ENCODE measurements around the gene CXCL10.
A peak's percentile ranks its signal among the peaks of the same experiment; 100 is the strongest.

Gene CXCL10

GRCh38 chr4:76010576-76010975, 12.7 kb downstream of the CXCL10 start:
- H3K27ac ChIP-seq, result no peak overlapping the region
- TF ChIP-seq ZFX (IDR thresholded peaks at IDR 0.05) (no peak), CTCF (conservative IDR thresholded peaks at IDR 0.05) (no peak)

GRCh38 chr4:76009311-76009710, 14.0 kb downstream of the CXCL10 start:
- no peak for TF ChIP-seq ZFX (IDR thresholded peaks at IDR 0.05)
- TF ChIP-seq CTCF (conservative IDR thresholded peaks at IDR 0.05), result no peak
- H3K27ac ChIP-seq, result no peak overlapping the region

- TF ChIP-seq ZFX (IDR thresholded peaks at IDR 0.05), result no peak
- TF ChIP-seq CTCF (conservative IDR thresholded peaks at IDR 0.05), result no peak
- H3K27ac ChIP-seq, result no peak within 1 kb of the TSS
Observed at GRCh38 chr4:76007089-76007862, 16.0 kb downstream of the CXCL10 start, which contains the start of gene CXCL9. Gene CXCL9 (minus strand): TSS chr4:76007509. CDS start chr4:76007449, 60 bp downstream.

GRCh38 chr4:76003620-76004019, 19.7 kb downstream of the CXCL10 start:
- no peak overlapping the region for H3K27ac ChIP-seq
- TF ChIP-seq ZFX (IDR thresholded peaks at IDR 0.05) (no peak), CTCF (conservative IDR thresholded peaks at IDR 0.05) (no peak)

GRCh38 chr4:76003035-76003434, 20.3 kb downstream of the CXCL10 start:
- peak overlapping the region; percentile 29; the same call in 1 of the 2 replicates for H3K27ac ChIP-seq
- no peak for TF ChIP-seq CTCF (conservative IDR thresholded peaks at IDR 0.05)
- no peak for TF ChIP-seq ZFX (IDR thresholded peaks at IDR 0.05)

- no peak overlapping the region; the same call in 1 of the 2 replicates for H3K27ac ChIP-seq
- no peak for TF ChIP-seq CTCF (conservative IDR thresholded peaks at IDR 0.05)
- TF ChIP-seq ZFX (IDR thresholded peaks at IDR 0.05), result no peak
Observed at GRCh38 chr4:76002176-76002575, 21.1 kb downstream of the CXCL10 start.

GRCh38 chr4:76001700-76002099, 21.6 kb downstream of the CXCL10 start:
- H3K27ac ChIP-seq, result no peak overlapping the region
- no peak for TF ChIP-seq CTCF (conservative IDR thresholded peaks at IDR 0.05)
- no peak for TF ChIP-seq ZFX (IDR thresholded peaks at IDR 0.05)

Measured in C4-2B (cell line).